NCI-H2196 treated with DMSO at 0.1 percent for 48 hours (cell line): ENCODE results near the gene CCL21.

Source experiments
- DNase-seq: peaks from one replicate; lab custom pipeline; 2025; ENCODE audit not compliant: unreplicated experiment; lab: John Stamatoyannopoulos, UW

CCL21 gene

GRCh38 chr9:34709196-34709978, 549 bp downstream of the CCL21 start:
- DNase-seq, result no peak

DNA sequence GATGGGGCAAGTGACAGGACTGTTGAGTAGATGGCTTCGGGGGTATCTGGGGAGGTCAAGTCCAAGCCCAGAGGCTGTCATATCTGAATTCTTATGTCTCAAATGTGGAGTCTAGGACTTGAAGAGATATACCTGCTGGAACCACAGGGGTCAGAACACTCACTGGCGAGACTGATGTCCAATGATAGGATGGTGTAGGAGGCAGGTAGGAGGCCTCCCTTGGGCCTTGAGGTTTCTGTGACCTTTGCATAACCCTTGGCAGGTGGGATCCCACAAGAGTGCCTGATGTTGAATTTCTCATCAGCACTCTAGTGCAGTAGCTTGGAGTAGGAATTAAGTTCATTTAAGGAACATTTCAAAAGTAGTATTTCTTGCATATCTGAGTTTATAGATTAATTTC, 2.8 kb downstream of the CCL21 start:
- no peak for DNase-seq

DNA sequence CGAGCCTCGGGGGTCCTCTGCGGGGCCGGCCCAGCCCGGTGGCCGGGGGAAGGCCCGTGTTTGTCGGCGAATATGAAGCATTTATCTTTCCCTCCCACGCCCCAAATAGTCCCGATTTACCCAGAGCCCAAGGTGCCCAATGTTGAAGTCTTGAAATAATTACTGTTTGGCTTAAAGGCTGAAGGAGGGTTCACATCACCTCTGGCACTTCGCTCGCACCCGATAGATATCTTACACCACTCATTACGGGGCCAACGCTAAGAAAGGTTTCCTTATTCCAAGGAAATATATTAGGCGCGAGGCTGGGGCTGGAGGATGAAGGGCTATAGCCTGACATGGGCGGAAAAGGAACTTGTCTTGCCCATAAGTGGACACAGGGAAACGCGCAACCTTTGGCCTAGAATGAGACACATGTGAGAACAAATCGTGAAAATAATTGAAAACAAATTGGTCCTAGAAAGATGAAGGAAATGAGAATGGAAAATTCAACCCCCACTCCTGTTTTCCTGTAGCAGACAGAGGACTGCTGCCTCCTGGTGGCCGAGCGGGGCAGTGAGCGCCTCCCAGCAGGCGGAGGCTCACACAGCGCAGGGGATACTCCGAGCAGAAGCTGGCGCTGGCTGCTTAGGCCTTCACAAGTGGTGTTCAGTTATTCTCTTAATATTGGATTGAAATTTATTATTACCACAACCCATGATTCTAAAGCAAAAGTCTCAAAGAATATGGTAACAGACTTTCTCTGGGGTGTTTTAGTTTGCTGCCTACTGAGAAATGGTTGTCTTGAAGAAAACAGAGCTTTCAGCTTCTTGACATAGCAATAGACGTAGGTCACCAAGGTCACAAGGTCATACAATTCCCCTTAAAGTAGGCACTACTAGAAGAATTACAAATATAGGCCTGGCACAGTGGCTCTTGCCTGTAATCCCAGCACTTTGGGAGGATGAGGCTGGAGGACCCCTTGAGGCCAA, 7.9 kb downstream of the CCL21 start:
- DNase-seq, result peak; percentile 67

GRCh38 chr9:34701023-34701768, 8.7 kb downstream of the CCL21 start:
- DNase-seq, result peak; percentile 59

GRCh38 chr9:34694811-34695210, 15.1 kb downstream of the CCL21 start:
- no peak for DNase-seq

DNA sequence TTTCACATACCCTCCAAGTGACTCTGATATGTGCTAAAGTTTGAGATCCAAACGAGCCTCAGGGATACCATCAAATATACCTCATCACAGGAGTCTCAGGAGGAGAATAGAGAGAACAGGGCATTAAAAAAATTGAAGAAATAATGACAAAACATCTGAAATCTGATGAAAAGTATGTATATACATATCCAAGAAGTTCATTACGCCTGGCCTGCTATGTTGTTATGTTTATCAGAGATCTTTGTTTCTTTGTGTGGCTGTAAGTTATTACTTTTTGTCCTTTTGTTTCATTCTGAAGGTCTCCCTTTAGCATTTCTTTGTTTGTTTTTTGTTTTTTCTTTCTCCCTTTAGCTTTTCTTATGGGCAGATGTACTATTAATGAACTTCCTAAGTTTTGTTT, 16.4 kb downstream of the CCL21 start:
- DNase-seq, result no peak

GRCh38 chr9:34691936-34692315, 18.0 kb downstream of the CCL21 start:
- DNase-seq, result no peak

DNA sequence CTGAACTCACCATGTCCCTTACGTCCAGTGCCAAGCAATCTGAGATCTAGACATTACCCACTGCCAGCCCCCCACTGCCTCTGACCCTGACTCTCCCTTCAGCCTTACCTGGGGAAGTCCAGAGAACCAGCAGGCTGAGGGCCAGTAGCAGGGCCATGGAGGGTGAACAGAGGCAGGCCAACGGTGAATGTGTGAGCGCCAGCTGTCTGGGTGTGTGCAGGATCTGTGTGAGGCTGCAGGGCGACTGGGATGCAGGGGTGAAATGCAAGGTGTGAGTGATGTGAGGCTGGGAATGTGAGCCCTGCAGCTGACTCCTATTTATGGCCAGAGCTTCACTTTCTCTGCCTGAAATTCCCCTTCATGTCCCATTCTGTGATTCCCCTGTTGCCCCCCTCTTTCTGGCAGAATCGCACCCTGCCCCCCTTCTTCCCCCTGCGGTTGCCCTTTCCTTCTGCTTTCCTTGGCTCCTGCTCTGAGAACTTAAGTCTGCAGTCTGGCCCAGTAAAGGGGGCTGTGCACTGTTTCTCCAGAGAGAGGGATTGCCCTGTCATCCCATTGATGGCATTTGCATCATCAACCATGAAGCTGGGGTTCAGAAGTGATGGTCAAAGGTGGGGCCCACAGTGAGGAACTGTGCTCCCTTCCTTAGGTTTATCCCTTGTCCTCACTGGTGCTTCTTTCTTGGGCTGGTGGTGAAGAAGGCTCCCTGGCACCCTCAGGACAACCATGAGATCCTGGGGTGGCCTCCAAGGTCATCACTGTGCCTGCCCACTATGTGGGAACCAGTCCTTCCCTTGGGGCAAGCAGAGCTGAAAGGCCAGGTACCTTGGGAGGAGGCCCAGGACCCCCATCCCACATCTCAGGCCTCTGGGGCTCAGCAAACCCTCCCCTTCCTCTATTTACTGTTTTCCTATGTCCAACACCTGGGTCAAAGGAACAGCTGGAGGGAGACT, 18.7 kb downstream of the CCL21 start, which contains the start of gene CCL19:
CCL19 (minus strand) TSS at position 294 of the 953 bp plus-strand sequence; CDS start at position 157, 137 bp downstream.
- no peak for DNase-seq

DNA sequence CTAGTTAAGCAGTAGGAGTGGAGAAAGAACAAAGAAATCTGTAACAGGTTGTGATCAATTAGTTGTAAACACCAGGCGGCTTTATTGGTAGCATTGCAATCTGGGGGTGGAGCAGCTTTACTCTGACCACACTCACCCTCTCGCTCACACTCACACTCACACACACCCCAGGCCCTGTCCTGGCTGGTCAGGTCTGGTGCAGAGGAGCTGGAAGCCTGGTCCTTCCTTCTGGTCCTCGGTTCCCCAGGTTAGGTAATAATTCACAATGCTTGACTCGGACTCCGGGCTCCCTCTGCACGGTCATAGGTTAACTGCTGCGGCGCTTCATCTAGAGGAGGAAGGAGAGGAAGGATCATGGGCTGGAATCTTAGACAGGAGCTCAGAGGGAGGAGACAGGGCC, 20.4 kb downstream of the CCL21 start:
- no peak for DNase-seq

- DNase-seq, result peak; percentile 39
Observed at GRCh38 chr9:34689116-34689470, 20.8 kb downstream of the CCL21 start.

DNA sequence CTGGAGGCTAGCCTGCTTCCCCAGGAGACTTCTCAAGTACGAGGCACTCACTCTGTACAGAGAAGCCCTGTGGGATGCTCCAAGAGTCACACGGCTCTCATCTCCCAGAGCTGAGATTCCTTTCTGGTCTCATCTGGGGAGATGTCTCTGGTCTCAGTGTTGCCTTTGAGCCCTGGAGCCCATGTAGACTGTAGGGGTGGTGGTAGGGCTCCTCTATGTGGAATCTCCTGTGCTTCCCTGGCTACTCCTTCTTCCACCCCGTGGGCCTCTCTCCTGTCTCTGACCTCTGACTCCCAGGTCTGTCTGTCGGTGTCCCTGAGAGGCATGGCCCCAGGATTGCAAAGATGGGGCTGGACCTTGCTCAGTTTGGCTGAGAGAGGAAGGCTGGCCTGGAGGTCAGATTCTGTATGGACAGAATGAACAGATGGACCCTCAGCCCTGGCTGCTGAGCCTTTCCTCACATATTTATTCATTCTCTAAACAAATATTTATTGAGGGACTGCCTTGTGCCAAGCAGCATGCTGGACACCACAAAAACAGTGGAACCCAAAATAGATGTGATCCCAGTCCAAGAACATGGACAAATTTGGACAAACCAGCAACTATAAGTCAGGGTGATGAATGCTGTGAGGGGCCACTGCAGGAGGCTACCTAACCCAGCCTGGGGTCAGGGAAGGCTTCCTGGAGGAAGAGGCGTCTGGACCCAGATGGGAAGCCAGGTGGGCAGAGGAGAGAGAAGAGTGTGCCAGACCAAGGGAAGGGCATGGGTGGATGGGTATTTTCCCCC, 21.4 kb downstream of the CCL21 start:
- no peak for DNase-seq

- DNase-seq, result no peak
Observed at GRCh38 chr9:34687276-34688030, 22.5 kb downstream of the CCL21 start.

DNA sequence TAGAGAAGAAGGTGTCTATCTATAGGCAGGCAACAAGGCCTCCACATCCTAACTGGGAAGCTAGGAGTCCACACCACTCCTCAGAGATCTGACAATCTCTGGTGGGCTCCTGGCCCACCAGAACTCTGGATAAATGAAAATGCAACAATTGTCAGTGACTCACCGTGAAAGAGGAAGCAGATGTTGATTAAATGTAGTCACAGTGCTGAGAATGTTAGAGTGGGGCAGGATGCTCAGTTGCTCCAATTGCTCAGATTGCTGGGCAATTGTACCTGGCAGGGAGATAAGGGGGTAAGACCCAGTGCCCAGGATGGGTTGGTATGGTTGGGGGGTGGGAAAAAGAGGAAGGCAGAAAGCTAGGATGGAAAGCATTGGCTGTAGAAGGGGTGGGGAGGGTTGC, 23.2 kb downstream of the CCL21 start:
- DNase-seq, result no peak

DNA sequence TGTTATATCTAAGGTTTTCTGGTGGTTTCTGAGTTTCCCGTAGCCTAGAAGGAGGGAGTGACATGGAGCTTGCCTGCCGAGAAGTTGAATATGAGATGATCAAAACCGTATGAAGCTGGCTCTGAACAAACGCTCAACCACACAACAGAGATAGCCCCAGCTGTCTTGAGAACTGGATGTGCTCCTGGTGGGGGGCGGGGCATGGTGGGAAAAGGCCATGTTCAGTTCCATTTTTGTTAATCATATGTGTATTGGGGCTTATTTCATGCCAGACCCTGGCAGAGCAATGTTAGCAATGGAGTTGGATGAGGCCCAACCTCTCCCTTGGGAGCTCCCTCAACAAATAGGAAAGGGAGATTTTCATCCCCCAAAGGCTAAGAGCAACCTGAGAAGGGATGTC, 23.7 kb downstream of the CCL21 start:
- DNase-seq, result no peak

- no peak for DNase-seq
Observed at GRCh38 chr9:34685591-34685990, 24.3 kb downstream of the CCL21 start.

- DNase-seq, result no peak
Observed at GRCh38 chr9:34684816-34685215, 25.1 kb downstream of the CCL21 start.

GRCh38 chr9:34684145-34684544, 25.8 kb downstream of the CCL21 start:
- DNase-seq, result no peak

GRCh38 chr9:34675869-34676268, 34.1 kb downstream of the CCL21 start:
- no peak for DNase-seq
